HCT116 (cell line): ENCODE results near the gene VIPR1. TPM values are rescaled to one million over a fixed set of nuclear protein-coding genes. Genes with fewer than 3 reads are reported as not detected.

Experiments used
- ATAC-seq: fragments of 200-7000 bp; cut with Tn5 transposase; 2 replicates; pipeline ENCODE4 v1.9.1; 2020; ENCODE audit warnings: mild to moderate bottlenecking, moderate library complexity
- BruUV-seq: library from RNA; stranded (reverse); fragments of 400-500 nt; replicated peaks from 2 replicates; lab custom pipeline; 2021; lab: Mats Ljungman, UMichigan
- CTCF ChIA-PET: fragments of 300-600 bp; sonication (Branson Sonifier 250); formaldehyde crosslinking; loops from one replicate; lab custom pipeline; 2021; ENCODE audit warnings: antibody characterized with exemption; lab: Charles Lee
- POLR2A ChIA-PET: fragments of 300-600, 350-600 bp; sonication (Branson Sonifier 250); formaldehyde crosslinking; loops from one replicate; lab custom pipeline; 2021; ENCODE audit warnings: antibody characterized with exemption; lab: Charles Lee
- RAD21 ChIA-PET, 2 experiments: fragments of 300-600 bp; sonication (Branson Sonifier 250); formaldehyde crosslinking; loops; one replicate each; lab custom pipeline; 2023; ENCODE audit warnings: low total read pairs in 2 of 2; ENCODE audit not compliant: uncharacterized antibody in 2 of 2, unreplicated experiment in 2 of 2, low non-redundant PET in 1 of 2; lab: Charles Lee
- DNase-seq: peaks from one replicate; pipeline ENCODE4 v3.0.0-alpha.2; 2010; ENCODE audit warnings: low read depth, low spot score
- H2AFZ ChIP-seq: fragments of 200-600 bp; shearing (Covaris generic), sonication (generic); 2 replicates; pipeline ENCODE4 v1.6.1; 2017; ENCODE audit warnings: low read depth, mixed run types, mixed read lengths, antibody characterized with exemption, low read length; ENCODE audit not compliant: poor library complexity, severe bottlenecking
- H3K27ac ChIP-seq: 2 replicates; pipeline ENCODE4 v1.5.1; 2012; ENCODE audit warnings: low read depth, low read length
- H3K27me3 ChIP-seq: fragments of 200-600 bp; sonication (generic); 2 replicates; pipeline ENCODE4 v1.6.1; 2016; ENCODE audit warnings: mixed run types, low read length, mixed read lengths; ENCODE audit not compliant: insufficient read depth
- H3K36me3 ChIP-seq, 2 experiments: fragments of 200-500 bp in 1 of 2; fragments of 200-600 bp in 1 of 2; sonication (Bioruptor generic) in 1 of 2; sonication (generic) in 1 of 2; 2 replicates each; pipeline versions ENCODE4 v1.5.1 to v1.6.1; 2014 to 2016; ENCODE audit warnings: low read length in 2 of 2, inconsistent platforms in 1 of 2, mixed read lengths in 1 of 2, mixed run types in 1 of 2; ENCODE audit not compliant: insufficient read depth in 2 of 2, control insufficient read depth in 1 of 2
- H3K4me1 ChIP-seq, 2 experiments: fragments of 200-600 bp in 1 of 2; sonication (generic) in 1 of 2; 2 replicates each; pipeline versions ENCODE4 v1.5.1 to v1.6.1; 2012 to 2017; ENCODE audit warnings: low read length in 2 of 2, inconsistent platforms in 1 of 2, mild to moderate bottlenecking in 1 of 2, mixed read lengths in 1 of 2, mixed run types in 1 of 2, moderate library complexity in 1 of 2; ENCODE audit not compliant: insufficient read depth in 2 of 2, control insufficient read depth in 1 of 2
- H3K4me2 ChIP-seq: fragments of 200-600 bp; sonication (generic); 2 replicates; pipeline ENCODE4 v1.6.1; 2017; ENCODE audit warnings: mixed run types, low read length, mixed read lengths
- H3K4me3 ChIP-seq, 2 experiments: fragments of 200-600 bp in 1 of 2; sonication (generic) in 1 of 2; replicated peaks in 1 of 2; 2 replicates each; pipeline ENCODE4 v1.5.1; 2011 to 2016; ENCODE audit warnings: low read length in 2 of 2, control low read depth in 1 of 2, low read depth in 1 of 2, mild to moderate bottlenecking in 1 of 2, mixed read lengths in 1 of 2, mixed run types in 1 of 2
- H3K79me2 ChIP-seq: fragments of 200-600 bp; sonication (generic); 2 replicates; pipeline ENCODE4 v1.6.1; 2017; ENCODE audit warnings: mild to moderate bottlenecking, mixed run types, low read length, moderate library complexity, mixed read lengths; ENCODE audit not compliant: insufficient read depth
- H3K9ac ChIP-seq: fragments of 200-600 bp; sonication (generic); 2 replicates; pipeline ENCODE4 v1.6.1; 2016; ENCODE audit warnings: low read length, mixed read lengths
- H3K9me2 ChIP-seq: fragments of 200-600 bp; sonication (generic), shearing (Covaris generic); 2 replicates; pipeline ENCODE4 v1.6.1; 2017; ENCODE audit warnings: mixed run types, mild to moderate bottlenecking, moderate library complexity; ENCODE audit not compliant: insufficient read depth
- H3K9me3 ChIP-seq, 2 experiments: fragments of 200-500 bp in 1 of 2; fragments of 200-600 bp in 1 of 2; sonication (Bioruptor generic) in 1 of 2; sonication (generic) in 1 of 2; 2 replicates each; pipeline ENCODE4 v1.6.1; 2014 to 2017; ENCODE audit warnings: low read length in 2 of 2, mixed read lengths in 2 of 2, inconsistent platforms in 1 of 2, low read depth in 1 of 2, mild to moderate bottlenecking in 1 of 2, mixed run types in 1 of 2, moderate library complexity in 1 of 2; ENCODE audit not compliant: control insufficient read depth in 1 of 2, insufficient read depth in 1 of 2
- H4K20me1 ChIP-seq: fragments of 200-600 bp; sonication (generic), shearing (Covaris generic); 2 replicates; pipeline ENCODE4 v1.6.1; 2017; ENCODE audit warnings: mixed run types, mild to moderate bottlenecking, moderate library complexity; ENCODE audit not compliant: insufficient read depth
- ATF3 ChIP-seq: IDR thresholded peaks from 2 replicates; pipeline ENCODE4 v1.6.1; 2012
- CEBPB ChIP-seq: IDR thresholded peaks from 2 replicates; pipeline ENCODE4 v1.6.1; 2012; ENCODE audit warnings: low read depth
- CTCF ChIP-seq, 3 experiments: fragments of 200-600 bp in 1 of 3; sonication (generic) in 1 of 3; IDR thresholded peaks in 2 of 3; conservative IDR thresholded peaks in 1 of 3; 2 replicates each; pipeline ENCODE4 v1.5.1; 2012 to 2017; ENCODE audit warnings: low read depth in 2 of 3, low read length in 2 of 3, antibody characterized with exemption in 1 of 3, borderline replicate concordance in 1 of 3, control low read depth in 1 of 3, mild to moderate bottlenecking in 1 of 3, mixed read lengths in 1 of 3, mixed run types in 1 of 3, moderate library complexity in 1 of 3; ENCODE audit not compliant: insufficient read depth in 1 of 3
- ELF1 ChIP-seq: IDR thresholded peaks from 2 replicates; pipeline ENCODE4 v1.6.1; 2012; ENCODE audit warnings: low read depth, borderline replicate concordance
- EZH2 ChIP-seq: fragments of 200-600 bp; sonication (generic); IDR thresholded peaks from 2 replicates; pipeline ENCODE4 v1.6.1; 2017; ENCODE audit warnings: antibody characterized with exemption, mixed run types
- EZH2phosphoT487 ChIP-seq: fragments of 200-600 bp; IDR thresholded peaks from 2 replicates; pipeline ENCODE4 v1.6.1; 2018; ENCODE audit warnings: antibody characterized with exemption, borderline replicate concordance
- FOSL1 ChIP-seq: IDR thresholded peaks from 2 replicates; pipeline ENCODE4 v1.6.1; 2012; ENCODE audit warnings: low read depth
- JUND ChIP-seq: IDR thresholded peaks from 2 replicates; pipeline ENCODE4 v1.6.1; 2012
- MAX ChIP-seq: IDR thresholded peaks from 2 replicates; pipeline ENCODE4 v1.6.1; 2012
- POLR2A ChIP-seq: IDR thresholded peaks from 2 replicates; pipeline ENCODE4 v1.7.0; 2011; ENCODE audit warnings: borderline replicate concordance; ENCODE audit not compliant: insufficient read depth, insufficient read length; ENCODE audit errors: extremely low read depth
- POLR2AphosphoS5 ChIP-seq: IDR thresholded peaks from 2 replicates; pipeline ENCODE4 v1.6.1; 2011; ENCODE audit warnings: mild to moderate bottlenecking, low read depth, low read length, moderate library complexity
- SIN3A ChIP-seq: IDR thresholded peaks from 2 replicates; pipeline ENCODE4 v1.6.1; 2012; ENCODE audit warnings: low read depth
- SP1 ChIP-seq: IDR thresholded peaks from 2 replicates; pipeline ENCODE4 v1.6.1; 2012; ENCODE audit warnings: low read depth
- SRF ChIP-seq: IDR thresholded peaks from 2 replicates; pipeline ENCODE4 v1.6.1; 2012; ENCODE audit warnings: low read depth
- TCF7L2 ChIP-seq: IDR thresholded peaks from 2 replicates; pipeline ENCODE4 v1.7.0; 2011; ENCODE audit warnings: borderline replicate concordance, inconsistent platforms; ENCODE audit not compliant: insufficient read depth, insufficient read length; ENCODE audit errors: extremely low read depth
- YY1 ChIP-seq: IDR thresholded peaks from 2 replicates; pipeline ENCODE4 v1.6.1; 2011; ENCODE audit warnings: low read length, low read depth, moderate library complexity, mild to moderate bottlenecking; ENCODE audit not compliant: insufficient replicate concordance; ENCODE audit errors: extremely low read depth
- ZFX ChIP-seq: fragments of 450-650 bp; IDR thresholded peaks from 2 replicates; pipeline ENCODE4 v1.6.1; 2017
- ZNF274 ChIP-seq: fragments of 200-500 bp; sonication (Bioruptor generic); IDR thresholded peaks from 2 replicates; pipeline ENCODE4 v1.6.1; 2014; ENCODE audit warnings: mild to moderate bottlenecking, low read depth, low read length, inconsistent platforms
- intact Hi-C: fragments of 100-400 bp; cut with micrococcal nuclease; formaldehyde crosslinking; loops from 2 replicates; pipeline ENCODE4 v1.10.0; 2022
- total RNA-seq: library from RNA; stranded (reverse); gene quantifications from one replicate; pipeline ENCODE4 v1.2.1, GENCODE V29; 2021; ENCODE audit not compliant: unreplicated experiment

Gene VIPR1
- total RNA-seq, 1 experiment from 2014 or later: 9.6 TPM

DNA sequence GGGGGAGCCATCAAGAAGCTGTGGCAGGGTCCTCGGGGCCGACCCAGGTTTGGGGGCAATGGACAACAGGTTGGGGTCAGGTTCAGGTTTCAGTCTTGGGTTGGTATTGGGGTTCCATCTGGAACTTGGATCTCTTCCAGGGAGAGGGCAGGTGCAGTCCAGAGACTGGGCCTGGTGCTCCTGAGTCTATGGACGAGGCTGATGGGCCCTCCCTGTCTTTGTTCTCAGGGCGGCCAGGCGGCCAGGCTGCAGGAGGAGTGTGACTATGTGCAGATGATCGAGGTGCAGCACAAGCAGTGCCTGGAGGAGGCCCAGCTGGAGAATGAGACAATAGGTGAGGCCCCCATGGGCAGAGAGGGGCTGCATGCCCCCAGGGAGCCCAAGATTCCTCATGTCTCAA, 11.1 kb downstream of the VIPR1 start:
- POLR2A ChIA-PET: no interaction called here
- no peaks in the 10 kb centered on the region for H3K9me2 ChIP-seq
- H3K27ac ChIP-seq: no peak overlapping the region
- H3K79me2 ChIP-seq: no peaks in the 10 kb centered on the region
- no peak for ATAC-seq
- H3K4me3 ChIP-seq: no peak overlapping the region
- no peak overlapping the region for H3K9ac ChIP-seq
- no TSS peak for BruUV-seq
- no peaks in the 10 kb centered on the region for H4K20me1 ChIP-seq
- no peaks in the 10 kb centered on the region for H3K27me3 ChIP-seq
- no peaks in the 10 kb centered on the region for H3K36me3 ChIP-seq
- TF ChIP-seq ELF1 (no peak), CEBPB (no peak), POLR2AphosphoS5 (no peak), ZFX (no peak), POLR2A (no peak)
- TF ChIP-seq, all 23 proteins: peak for 0
- DNase-seq: no peak
- no peaks in the 10 kb centered on the region for H3K9me3 ChIP-seq
- no peak overlapping the region for H3K4me2 ChIP-seq
- RAD21 ChIA-PET: interaction anchor here in 1 of 2 experiments (0.6 kb wide), 1 partner anchor 353 kb away, joined by 4 read pairs; no protein-coding TSS in a partner anchor
- no peak overlapping the region for H2AFZ ChIP-seq
- CTCF ChIA-PET: no interaction called here
- intact Hi-C loops: no loop called here
- no peaks in the 10 kb centered on the region for H3K4me1 ChIP-seq

- Histone ChIP-seq H3K27ac (no peak overlapping the region), H3K4me1 (no peaks in the 10 kb centered on the region), H3K27me3 (no peaks in the 10 kb centered on the region), H3K79me2 (no peaks in the 10 kb centered on the region), H3K4me2 (no peak overlapping the region), H3K9me3 (no peaks in the 10 kb centered on the region), H3K4me3 (no peak overlapping the region), H4K20me1 (no peaks in the 10 kb centered on the region), H3K36me3 (no peaks in the 10 kb centered on the region), H2AFZ (no peak overlapping the region), H3K9ac (no peak overlapping the region), H3K9me2 (no peaks in the 10 kb centered on the region)
- RAD21 ChIA-PET: no interaction called here
- CTCF ChIA-PET: no interaction called here
- POLR2A ChIA-PET: interaction anchor here (2.1 kb wide), 1 partner anchor 13 kb away, joined by 4 read pairs; the partner anchor contains the start of gene VIPR1
- intact Hi-C loops: no loop called here
- no TSS peak for BruUV-seq
- ATAC-seq: no peak
- DNase-seq: no peak
- TF ChIP-seq CEBPB (no peak), JUND (no peak), POLR2AphosphoS5 (no peak), MAX (no peak), SIN3A (no peak), ZFX (no peak), POLR2A (no peak), SP1 (no peak), EZH2 (no peak), EZH2phosphoT487 (no peak), ELF1 (no peak), CTCF (IDR thresholded peaks at IDR 0.05 in 2 of 3, conservative IDR thresholded peaks at IDR 0.05 in 1 of 3; ENCODE audit: borderline replicate concordance in 1 of 3, insufficient read depth in 1 of 3, low read depth in 2 of 3, low read length in 2 of 3) (no peak), ATF3 (no peak), ZNF274 (no peak), YY1 (no peak), SRF (no peak), FOSL1 (no peak), TCF7L2 (no peak)
Observed at GRCh38 chr3:42514876-42515275, 12.4 kb downstream of the VIPR1 start.
